Measurements from ENCODE around the gene PIP5K1C.

DNA sequence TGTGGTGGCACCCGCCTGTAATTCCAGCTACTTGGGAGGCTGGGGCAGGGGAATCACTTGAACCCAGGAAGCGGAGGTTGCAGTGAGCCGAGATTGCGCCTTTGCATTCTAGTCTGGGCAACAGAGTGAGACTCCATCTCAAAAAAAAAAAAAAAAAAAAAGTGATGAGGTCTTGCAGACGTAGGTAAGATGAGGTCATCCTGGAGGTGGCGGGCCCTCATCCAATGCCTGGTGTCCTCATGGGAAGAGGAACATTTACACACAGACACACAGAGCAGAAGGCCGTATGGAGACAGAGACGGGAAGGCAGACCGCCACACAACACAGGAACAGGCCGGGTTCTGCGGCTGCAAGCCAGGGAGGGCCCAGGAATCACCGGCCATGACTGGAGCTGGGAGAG, 78.0 kb downstream of the PIP5K1C start:
- no peak for TF ChIP-seq EZH2 (IDR thresholded peaks at IDR 0.05)
- no peak for TF ChIP-seq POLR2AphosphoS5 (IDR thresholded peaks at IDR 0.05; ENCODE audit: borderline replicate concordance, low read depth, low read length)
